HEK293T (cell line): ENCODE results near the gene CASP8AP2.
"Not testable (repeated sequence)": the region's sequence is repeated elsewhere in the genome, so short reads cannot be mapped to it uniquely, and the experiment has no call there.

ENCODE experiments used
- ARNT ChIP-seq: fragments of 450-650 bp; IDR thresholded peaks from 2 replicates; pipeline ENCODE4 v1.6.1; 2017; ENCODE audit warnings: mild to moderate bottlenecking
- BHLHE40 ChIP-seq: fragments of 450-650 bp; IDR thresholded peaks from 2 replicates; pipeline ENCODE4 v1.6.1; 2016; ENCODE audit warnings: mild to moderate bottlenecking, moderate library complexity, borderline replicate concordance
- CTBP1 ChIP-seq: fragments of 450-650 bp; IDR thresholded peaks from 2 replicates; pipeline ENCODE4 v1.6.1; 2016; ENCODE audit warnings: borderline replicate concordance
- ELF4 ChIP-seq: fragments of 450-650 bp; IDR thresholded peaks from 2 replicates; pipeline ENCODE4 v1.6.1; 2017; ENCODE audit warnings: antibody characterized with exemption
- FOXA1 ChIP-seq: fragments of 450-650 bp; IDR thresholded peaks from 2 replicates; pipeline ENCODE4 v1.6.1; 2016; ENCODE audit warnings: mild to moderate bottlenecking
- FOXK2 ChIP-seq: fragments of 450-650 bp; IDR thresholded peaks from 2 replicates; pipeline ENCODE4 v1.6.1; 2016; ENCODE audit warnings: mild to moderate bottlenecking
- FOXM1 ChIP-seq: fragments of 450-650 bp; IDR thresholded peaks from 2 replicates; pipeline ENCODE4 v1.6.1; 2017; ENCODE audit warnings: mild to moderate bottlenecking, borderline replicate concordance
- HDGF ChIP-seq: fragments of 450-650 bp; IDR thresholded peaks from 2 replicates; pipeline ENCODE4 v1.6.1; 2017; ENCODE audit warnings: antibody characterized with exemption, borderline replicate concordance
- NFRKB ChIP-seq: fragments of 450-650 bp; IDR thresholded peaks from 2 replicates; pipeline ENCODE4 v1.6.1; 2016; ENCODE audit warnings: mild to moderate bottlenecking, moderate library complexity
- PKNOX1 ChIP-seq: fragments of 450-650 bp; IDR thresholded peaks from 2 replicates; pipeline ENCODE4 v1.6.1; 2016
- SP1 ChIP-seq: fragments of 450-650 bp; IDR thresholded peaks from 2 replicates; pipeline ENCODE4 v1.6.1; 2017
- TARDBP ChIP-seq: fragments of 450-650 bp; IDR thresholded peaks from 2 replicates; pipeline ENCODE4 v1.6.1; 2016
- ZNF384 ChIP-seq: fragments of 450-650 bp; IDR thresholded peaks from 2 replicates; pipeline ENCODE4 v1.6.1; 2016

- TF ChIP-seq ELF4, BHLHE40, SP1, HDGF, TARDBP, FOXA1, PKNOX1, FOXK2, ARNT, CTBP1, NFRKB, FOXM1, ZNF384: not testable (repeated sequence)
Measured at GRCh38 chr6:89910001-89910901, 80.6 kb downstream of the CASP8AP2 start.
